Testis (tissue), 3 donors: ENCODE data around the gene XXYLT1. TPM values are rescaled to one million over a fixed set of nuclear protein-coding genes. Genes with fewer than 3 reads are reported as not detected.

ENCODE experiments used
- DNase-seq: peaks from one replicate; pipeline ENCODE4 v3.0.0-alpha.2; 2019
- H3K27ac ChIP-seq, 2 donors: fragments of 200-600 bp; sonication (generic); one replicate each; pipeline ENCODE4 v1.5.1; 2019
- H3K27me3 ChIP-seq: fragments of 200-600 bp; sonication (generic); one replicate; pipeline ENCODE4 v1.5.1; 2019
- H3K36me3 ChIP-seq: fragments of 200-600 bp; sonication (generic); one replicate; pipeline ENCODE4 v1.5.1; 2017; ENCODE audit warnings: low read depth; ENCODE audit errors: missing control alignments
- H3K4me1 ChIP-seq: fragments of 200-600 bp; sonication (generic); one replicate; pipeline ENCODE4 v1.5.1; 2019
- H3K4me3 ChIP-seq, 2 donors: fragments of 200-600 bp; sonication (generic); one replicate each; pipeline ENCODE4 v1.5.1; 2017 to 2019
- H3K9me3 ChIP-seq: fragments of 200-600 bp; sonication (generic); one replicate; pipeline ENCODE4 v1.5.1; 2017
- CTCF ChIP-seq, 3 experiments: fragments of 450-650 bp in 2 of 3; fragments of 200-600 bp in 1 of 3; sonication (generic) in 1 of 3; IDR thresholded peaks; one replicate each; pipeline ENCODE4 v1.5.1; 2016 to 2019; ENCODE audit warnings: antibody characterized with exemption in 3 of 3, mild to moderate bottlenecking in 2 of 3, moderate library complexity in 1 of 3
- POLR2A ChIP-seq: fragments of 450-650 bp; IDR thresholded peaks from one replicate; pipeline ENCODE4 v1.6.1; 2017; ENCODE audit warnings: antibody characterized with exemption, mild to moderate bottlenecking, moderate library complexity
- WGBS, 2 donors: methylation state at CpG; one replicate each; pipeline ENCODE4 v1.1.5; 2018; 5-methylcytosine and 5-hydroxymethylcytosine counted together
- intact Hi-C: fragments of 100-400 bp; cut with DNase I; formaldehyde crosslinking; loops from one replicate; pipeline ENCODE4 v1.15.1; 2023; ENCODE audit warnings: low total_unique reads
- polyA plus RNA-seq: library from polyadenylated mRNA; stranded (reverse); fragments of 350-450 nt; fragmentation: Illumina TruSeq; extraction: RNeasy Lipid Tissue Mini Kit (QIAGEN cat#74804); gene quantifications from one replicate; pipeline ENCODE4 v1.2.3, GENCODE V29; 2014; ENCODE audit warnings: low read depth, low replicate concordance; ENCODE audit not compliant: insufficient read depth
- total RNA-seq, 2 donors: library from RNA; depleted of rRNA; stranded (reverse); fragments of >200 nt; gene quantifications; one replicate each; pipeline ENCODE4 v1.2.3, GENCODE V29; 2016

XXYLT1 gene
- total and polyA plus RNA-seq, 3 donors from 2014 or later, result 7.2 to 12.5 (median 11.1) TPM

- H3K9me3 ChIP-seq, result no peaks in the 10 kb centered on the region
- no peak for TF ChIP-seq CTCF (IDR thresholded peaks at IDR 0.05)
- TF ChIP-seq POLR2A, result no peak
- H3K4me3 ChIP-seq, result no peak overlapping the region
- H3K36me3 ChIP-seq, result no peaks in the 10 kb centered on the region
- DNase-seq, result no peak
- WGBS, 2 donors, result 78 to 85% methylated on average over 14 of the region's 14 CpGs
- no peaks in the 10 kb centered on the region for H3K27me3 ChIP-seq
- no peak overlapping the region for H3K27ac ChIP-seq
- intact Hi-C loops, result loop anchor here (10.0 kb wide), 1 partner anchor 142 kb away; no protein-coding TSS in a partner anchor
- no peaks in the 10 kb centered on the region for H3K4me1 ChIP-seq
Measured at GRCh38 chr3:195113048-195113447, 157.9 kb downstream of the XXYLT1 start.

- Histone ChIP-seq H3K27me3 (no peaks in the 10 kb centered on the region), H3K36me3 (no peaks in the 10 kb centered on the region), H3K27ac (no peak overlapping the region), H3K9me3 (no peaks in the 10 kb centered on the region), H3K4me3 (no peak overlapping the region), H3K4me1 (no peaks in the 10 kb centered on the region)
- intact Hi-C loops, result loop anchor here (10.0 kb wide), 1 partner anchor 142 kb away; no protein-coding TSS in a partner anchor
- DNase-seq, result no peak
- no peak for TF ChIP-seq CTCF (IDR thresholded peaks at IDR 0.05)
- TF ChIP-seq POLR2A, result no peak
- WGBS, 2 donors, result 75 to 82% methylated on average over 14 to 22 of the region's 22 CpGs
Measured at GRCh38 chr3:195112361-195112791, 158.6 kb downstream of the XXYLT1 start.

DNA sequence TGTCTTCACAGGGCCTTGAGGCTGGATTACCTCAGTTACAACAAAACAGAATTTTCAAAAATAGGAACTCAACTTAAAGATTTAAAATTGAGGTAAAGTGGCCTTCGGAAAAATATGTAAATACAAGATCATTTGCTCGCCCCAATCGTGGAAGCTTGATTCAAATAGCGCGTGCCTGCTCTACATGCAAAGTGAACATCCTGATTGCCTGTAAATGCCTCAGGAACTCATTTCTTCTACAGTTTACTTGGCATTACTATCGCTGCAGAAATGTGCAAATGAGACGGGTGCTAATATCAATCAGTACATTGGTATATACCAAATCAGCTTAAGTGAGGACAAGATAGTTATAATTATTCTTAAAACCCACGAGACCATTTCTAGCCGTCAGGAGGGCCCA lies 159.2 kb downstream of the XXYLT1 start:
- intact Hi-C loops, result loop anchor here (10.0 kb wide), 1 partner anchor 143 kb away; no protein-coding TSS in a partner anchor
- no peaks in the 10 kb centered on the region for H3K9me3 ChIP-seq
- H3K36me3 ChIP-seq, result no peaks in the 10 kb centered on the region
- DNase-seq, result no peak
- H3K4me1 ChIP-seq, result peaks cover under 1% of the 10 kb centered on the region
- 73 to 76% methylated on average over 9 of the region's 9 CpGs for WGBS, 2 donors
- TF ChIP-seq CTCF (IDR thresholded peaks at IDR 0.05) (no peak), POLR2A (no peak)
- no peaks in the 10 kb centered on the region for H3K27me3 ChIP-seq
- no peak overlapping the region for H3K4me3 ChIP-seq
- H3K27ac ChIP-seq, result no peak overlapping the region

- no peaks in the 10 kb centered on the region for H3K9me3 ChIP-seq
- no peak overlapping the region for H3K27ac ChIP-seq
- no peaks in the 10 kb centered on the region for H3K27me3 ChIP-seq
- H3K4me3 ChIP-seq, result no peak overlapping the region
- H3K4me1 ChIP-seq, result peaks cover 5% of the 10 kb centered on the region
- intact Hi-C loops, result loop anchor here (10.0 kb wide), 1 partner anchor 143 kb away; no protein-coding TSS in a partner anchor
- H3K36me3 ChIP-seq, result no peaks in the 10 kb centered on the region
- no peak for DNase-seq
- WGBS, 2 donors, result 66 to 69% methylated on average over 9 of the region's 9 CpGs
- TF ChIP-seq CTCF (IDR thresholded peaks at IDR 0.05) (no peak), POLR2A (no peak)
Measured at GRCh38 chr3:195111319-195111705, 159.6 kb downstream of the XXYLT1 start.
